ENCODE measurements around the gene CKAP2L.

CKAP2L gene

DNA sequence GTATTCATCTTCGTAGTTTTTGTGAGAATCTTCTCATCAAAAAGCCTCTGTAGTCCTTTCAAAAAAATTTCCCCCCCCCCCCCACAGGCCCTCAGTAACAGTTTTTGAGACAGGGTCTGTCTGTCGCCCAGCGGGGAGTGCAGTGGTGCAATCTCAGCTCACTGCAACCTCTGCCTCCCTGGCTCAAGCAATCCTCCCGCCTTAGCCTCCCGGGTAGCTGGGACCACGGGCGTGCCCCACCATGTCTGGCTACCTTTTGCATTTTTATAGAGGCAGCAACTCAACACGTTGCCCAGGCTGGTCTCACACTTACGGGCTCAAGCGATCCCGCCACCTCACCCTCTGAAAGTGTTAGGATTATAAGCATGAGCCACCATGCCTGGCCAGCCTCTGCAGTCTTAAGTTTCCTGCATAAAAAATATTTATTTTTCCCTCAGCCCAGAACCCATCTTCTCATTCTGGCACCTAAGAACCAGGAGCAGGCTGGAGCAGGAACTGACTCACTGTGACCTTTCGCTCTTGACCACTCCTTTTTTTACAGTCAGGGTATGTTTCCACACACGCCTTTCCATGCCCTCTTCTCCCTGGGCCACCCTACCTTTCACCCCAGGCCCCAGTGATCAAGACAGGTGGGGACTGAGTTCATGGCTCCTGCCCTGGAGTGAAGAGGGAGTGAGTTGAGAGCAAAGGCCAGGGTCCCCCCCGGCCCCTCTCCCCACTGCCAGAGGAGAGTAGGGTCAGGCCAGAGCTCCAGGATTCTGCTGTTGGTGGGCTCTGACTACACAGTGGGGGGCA is 76.1 kb downstream of the CKAP2L start:
- TF ChIP-seq, protein P1, sequence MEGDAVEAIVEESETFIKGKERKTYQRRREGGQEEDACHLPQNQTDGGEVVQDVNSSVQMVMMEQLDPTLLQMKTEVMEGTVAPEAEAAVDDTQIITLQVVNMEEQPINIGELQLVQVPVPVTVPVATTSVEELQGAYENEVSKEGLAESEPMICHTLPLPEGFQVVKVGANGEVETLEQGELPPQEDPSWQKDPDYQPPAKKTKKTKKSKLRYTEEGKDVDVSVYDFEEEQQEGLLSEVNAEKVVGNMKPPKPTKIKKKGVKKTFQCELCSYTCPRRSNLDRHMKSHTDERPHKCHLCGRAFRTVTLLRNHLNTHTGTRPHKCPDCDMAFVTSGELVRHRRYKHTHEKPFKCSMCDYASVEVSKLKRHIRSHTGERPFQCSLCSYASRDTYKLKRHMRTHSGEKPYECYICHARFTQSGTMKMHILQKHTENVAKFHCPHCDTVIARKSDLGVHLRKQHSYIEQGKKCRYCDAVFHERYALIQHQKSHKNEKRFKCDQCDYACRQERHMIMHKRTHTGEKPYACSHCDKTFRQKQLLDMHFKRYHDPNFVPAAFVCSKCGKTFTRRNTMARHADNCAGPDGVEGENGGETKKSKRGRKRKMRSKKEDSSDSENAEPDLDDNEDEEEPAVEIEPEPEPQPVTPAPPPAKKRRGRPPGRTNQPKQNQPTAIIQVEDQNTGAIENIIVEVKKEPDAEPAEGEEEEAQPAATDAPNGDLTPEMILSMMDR (IDR thresholded peaks at IDR 0.05; ENCODE audit: unreplicated experiment in 3 of 3): no peak

DNA sequence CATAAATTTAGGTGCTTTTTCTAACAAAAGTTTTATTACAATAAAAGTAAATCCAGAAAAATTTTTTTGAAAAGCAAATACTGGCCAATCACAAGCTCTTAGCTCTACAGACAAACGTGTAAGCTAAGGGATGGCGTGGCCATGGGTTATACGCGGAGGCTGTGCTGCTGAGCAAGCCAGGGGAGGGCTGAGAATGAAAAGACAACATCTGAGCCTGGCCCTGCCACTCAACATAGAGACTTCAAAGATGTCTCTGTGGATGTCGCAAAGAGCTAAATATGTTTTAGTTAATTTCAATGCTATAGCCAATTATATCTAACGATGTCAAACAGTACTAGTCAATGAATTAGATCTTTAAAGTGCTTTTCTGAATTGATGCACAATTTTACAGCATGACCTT is 76.9 kb downstream of the CKAP2L start:
- Mint-ChIP-seq H3K36me3 (ENCODE audit: low read depth) (no peaks in the 10 kb centered on the region), H3K4me3 (no peak overlapping the region), H3K9me3 (no peaks in the 10 kb centered on the region), H3K27ac (no peak overlapping the region), H3K27me3 (ENCODE audit: low read depth) (peaks cover 8% of the 10 kb centered on the region), H3K4me1 (peaks cover 21% of the 10 kb centered on the region)
- TF ChIP-seq, protein P1 (IDR thresholded peaks at IDR 0.05; ENCODE audit: unreplicated experiment in 3 of 3): no peak

More for the DNA sequence above, 76.1 kb downstream of the CKAP2L start:
- Mint-ChIP-seq H3K27me3 (ENCODE audit: low read depth) (peaks cover 12% of the 10 kb centered on the region), H3K9me3 (no peaks in the 10 kb centered on the region), H3K27ac (no peak overlapping the region), H3K4me1 (peaks cover 21% of the 10 kb centered on the region), H3K4me3 (no peak overlapping the region), H3K36me3 (ENCODE audit: low read depth) (no peaks in the 10 kb centered on the region)
